PC-9 (cell line): Measurements from ENCODE around the gene LMBR1L.

Experiments used
- EZH2 ChIP-seq: fragments of 200-600 bp; sonication (generic); IDR thresholded peaks from 2 replicates; pipeline ENCODE4 v1.8.0; 2017; ENCODE audit warnings: antibody characterized with exemption, low read depth
- TF ChIP-seq, protein P1 (sequence below): fragments of 200-600 bp; sonication (generic); conservative IDR thresholded peaks from 2 replicates; pipeline ENCODE4 v1.6.1; 2017; ENCODE audit warnings: mixed run types, antibody characterized with exemption, mild to moderate bottlenecking, moderate library complexity

DNA sequence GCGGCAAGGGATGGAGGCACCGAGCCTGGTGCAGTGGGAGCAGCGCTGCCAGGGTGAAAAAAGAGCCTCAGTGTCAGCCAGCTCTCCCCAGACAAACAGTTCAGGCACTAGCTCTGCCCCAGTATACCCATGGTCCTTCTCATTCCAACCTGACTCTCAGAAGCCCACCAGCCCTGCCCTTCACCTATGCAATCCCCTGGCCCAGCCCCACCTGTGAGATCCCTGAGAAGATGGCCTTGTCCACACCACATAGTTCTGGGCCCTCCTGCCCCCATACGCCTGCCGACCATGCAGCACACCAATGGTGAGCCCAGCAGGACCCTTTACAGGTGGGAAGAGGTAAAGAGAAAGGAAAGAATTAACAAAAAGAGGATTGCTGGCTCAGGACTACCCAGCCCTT lies 56.6 kb downstream of the LMBR1L start:
- no peak for TF ChIP-seq EZH2
- TF ChIP-seq, protein P1, sequence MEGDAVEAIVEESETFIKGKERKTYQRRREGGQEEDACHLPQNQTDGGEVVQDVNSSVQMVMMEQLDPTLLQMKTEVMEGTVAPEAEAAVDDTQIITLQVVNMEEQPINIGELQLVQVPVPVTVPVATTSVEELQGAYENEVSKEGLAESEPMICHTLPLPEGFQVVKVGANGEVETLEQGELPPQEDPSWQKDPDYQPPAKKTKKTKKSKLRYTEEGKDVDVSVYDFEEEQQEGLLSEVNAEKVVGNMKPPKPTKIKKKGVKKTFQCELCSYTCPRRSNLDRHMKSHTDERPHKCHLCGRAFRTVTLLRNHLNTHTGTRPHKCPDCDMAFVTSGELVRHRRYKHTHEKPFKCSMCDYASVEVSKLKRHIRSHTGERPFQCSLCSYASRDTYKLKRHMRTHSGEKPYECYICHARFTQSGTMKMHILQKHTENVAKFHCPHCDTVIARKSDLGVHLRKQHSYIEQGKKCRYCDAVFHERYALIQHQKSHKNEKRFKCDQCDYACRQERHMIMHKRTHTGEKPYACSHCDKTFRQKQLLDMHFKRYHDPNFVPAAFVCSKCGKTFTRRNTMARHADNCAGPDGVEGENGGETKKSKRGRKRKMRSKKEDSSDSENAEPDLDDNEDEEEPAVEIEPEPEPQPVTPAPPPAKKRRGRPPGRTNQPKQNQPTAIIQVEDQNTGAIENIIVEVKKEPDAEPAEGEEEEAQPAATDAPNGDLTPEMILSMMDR: no peak
